Measurements from ENCODE around the gene AIP.
A peak's percentile ranks its signal among the peaks of the same experiment; 100 is the strongest.

The AIP gene

GRCh38 chr11:67468759-67469507 is 13.9 kb upstream of the AIP start, which contains the start of gene TMEM134 (continued):
- TF ChIP-seq PRDM6 (tag by site-specific recombination; IDR thresholded peaks at IDR 0.05) (no peak), ZNF449 (tag by site-specific recombination; IDR thresholded peaks at IDR 0.05) (no peak), ZNF2 (tag by site-specific recombination; IDR thresholded peaks at IDR 0.05) (no peak), ZNF266 (tag by site-specific recombination; IDR thresholded peaks at IDR 0.05; ENCODE audit: low read depth) (no peak), KLF10 (tag by site-specific recombination; IDR thresholded peaks at IDR 0.05) (peak; percentile 70; the same call in 1 of the 2 replicates), ZNF416 (tag by site-specific recombination; IDR thresholded peaks at IDR 0.05) (no peak), HIC1 (tag by site-specific recombination; IDR thresholded peaks at IDR 0.05) (peak; percentile 26; the same call in 1 of the 2 replicates), ZFP69B (tag by site-specific recombination; IDR thresholded peaks at IDR 0.05) (no peak), ZBTB44 (tag by site-specific recombination; IDR thresholded peaks at IDR 0.05) (no peak), ZNF366 (tag by site-specific recombination; conservative IDR thresholded peaks at IDR 0.05) (no peak), ZNF610 (tag by site-specific recombination; IDR thresholded peaks at IDR 0.05; ENCODE audit: borderline replicate concordance) (no peak), ZNF157 (tag by site-specific recombination; IDR thresholded peaks at IDR 0.05) (no peak), ZNF555 (tag by site-specific recombination; conservative IDR thresholded peaks at IDR 0.05) (no peak), ZNF624 (tag by site-specific recombination; IDR thresholded peaks at IDR 0.05) (no peak), ZNF654 (tag by site-specific recombination; IDR thresholded peaks at IDR 0.05; ENCODE audit: low read depth) (no peak), PATZ1 (tag by site-specific recombination; IDR thresholded peaks at IDR 0.05) (peak; percentile 57), BCL11A (tag by site-specific recombination; IDR thresholded peaks at IDR 0.05; ENCODE audit: low read depth) (no peak), ATF2 (tag by site-specific recombination; IDR thresholded peaks at IDR 0.05; ENCODE audit: low read depth) (no peak), ZNF785 (tag by site-specific recombination; IDR thresholded peaks at IDR 0.05) (no peak), OSR2 (tag by site-specific recombination; IDR thresholded peaks at IDR 0.05) (no peak), ZNF324 (tag by site-specific recombination; IDR thresholded peaks at IDR 0.05) (no peak), ZNF548 (tag by site-specific recombination; IDR thresholded peaks at IDR 0.05) (no peak), SP7 (tag by site-specific recombination; IDR thresholded peaks at IDR 0.05) (no peak), TCF7L2 (IDR thresholded peaks at IDR 0.05; ENCODE audit: borderline replicate concordance, low read depth, low read length) (no peak), IKZF3 (tag by site-specific recombination; IDR thresholded peaks at IDR 0.05) (peak; percentile 39; the same call in 1 of the 2 replicates), ZNF202 (tag by site-specific recombination; IDR thresholded peaks at IDR 0.05; ENCODE audit: borderline replicate concordance) (no peak), ZNF596 (tag by site-specific recombination; IDR thresholded peaks at IDR 0.05) (no peak), ZNF529 (tag by site-specific recombination; IDR thresholded peaks at IDR 0.05; ENCODE audit: insufficient replicate concordance) (no peak), SCRT2 (tag by site-specific recombination; IDR thresholded peaks at IDR 0.05) (no peak), ZBTB1 (tag by site-specific recombination; IDR thresholded peaks at IDR 0.05) (no peak)

All from HEK293 (cell line).